Ovary (tissue), 9 donors: ENCODE results near the gene SPIB. TPM values are rescaled to one million over a fixed set of nuclear protein-coding genes. Genes with fewer than 3 reads are reported as not detected.
"Not testable (repeated sequence)": the region's sequence is repeated elsewhere in the genome, so short reads cannot be mapped to it uniquely, and the experiment has no call there.

ENCODE experiments used
- DNase-seq, 5 donors: peaks; one replicate each; pipeline ENCODE4 v3.0.0-alpha.2; 2019 to 2020
- H3K27ac ChIP-seq, 2 donors: fragments of 200-600 bp; one replicate each; pipeline versions ENCODE4 v1.5.1 to v1.8.0; 2019 to 2022
- H3K27me3 ChIP-seq: fragments of 200-600 bp; one replicate; pipeline ENCODE4 v1.8.0; 2022
- H3K36me3 ChIP-seq: fragments of 200-600 bp; sonication (generic); one replicate; pipeline ENCODE4 v1.5.1; 2019
- H3K4me1 ChIP-seq: one replicate; pipeline ENCODE4 v1.8.1; 2013; ENCODE audit warnings: mild to moderate bottlenecking, moderate library complexity; ENCODE audit not compliant: insufficient read depth
- H3K4me3 ChIP-seq: fragments of 200-600 bp; sonication (generic); one replicate; pipeline ENCODE4 v1.5.1; 2017
- H3K9me3 ChIP-seq, 2 donors: fragments of 200-600 bp in 1 of 2; sonication (generic) in 1 of 2; one replicate each; pipeline versions ENCODE4 v1.5.1 to v1.8.1; 2013 to 2019; ENCODE audit warnings: mild to moderate bottlenecking in 1 of 2, moderate library complexity in 1 of 2
- EP300 ChIP-seq: sonication (generic); formaldehyde crosslinking; IDR thresholded peaks from one replicate; pipeline ENCODE4 v1.6.1; 2017; ENCODE audit warnings: antibody characterized with exemption
- POLR2A ChIP-seq: fragments of 450-650 bp; IDR thresholded peaks from one replicate; pipeline ENCODE4 v1.6.1; 2017; ENCODE audit warnings: antibody characterized with exemption, mild to moderate bottlenecking, moderate library complexity
- WGBS, 3 donors: extraction: QIAGEN DNeasy Blood & Tissue Kit in 1 of 3; methylation state at CpG; one replicate each; pipeline versions ENCODE4 v1.1.5 to v1.1.7; 2013 to 2017; 5-methylcytosine and 5-hydroxymethylcytosine counted together
- intact Hi-C, 4 donors: fragments of 100-400 bp; cut with DNase I; formaldehyde crosslinking; loops; one replicate each; pipeline versions ENCODE4 v1.11.0 to v1.15.1; 2022 to 2023
- polyA plus RNA-seq, 2 donors: library from polyadenylated mRNA; stranded (reverse); fragments of 200-250 nt in 1 of 2; fragments of 350-450 nt in 1 of 2; fragmentation: Illumina TruSeq in 1 of 2; extraction: RNeasy Lipid Tissue Mini Kit (QIAGEN cat#74804) in 1 of 2; gene quantifications; one replicate each; pipeline ENCODE4 v1.2.3, GENCODE V29; 2013 to 2014
- total RNA-seq, 7 donors: library from RNA; depleted of rRNA in 2 of 7; stranded (reverse); fragments of >200 nt in 2 of 7; fragmentation: NEBNext Ultra II Directional in 3 of 7; extraction: Animal tissue kit (Norgen Biotek cat#: 25700) in 3 of 7; gene quantifications; one replicate each; pipeline versions ENCODE4 v1.1.0 to v1.2.4, GENCODE V29; 2016 to 2023
- TF ChIP-seq, protein P1 (sequence below), 3 donors: fragments of 450-650 bp in 2 of 3; fragments of 200-600 bp in 1 of 3; IDR thresholded peaks; one replicate each; pipeline versions ENCODE4 v1.5.1 to v1.8.0; 2016 to 2022; ENCODE audit warnings: antibody characterized with exemption in 3 of 3, mild to moderate bottlenecking in 1 of 3
- donor health status: DM: no; HTN: no; CAD: no; lungs with moderate emphysema.
- donor health status: DM: no; HTN: no; CAD: no.
- donor health status: Bipolar disorder and iron deficiency.
- donor health status: DM: yes; HTN: yes; CAD: no.
- donor health status: DM: no; HTN: no; CAD: no.
- donor health status: DM: yes; HTN: yes; CAD: no.

SPIB gene
- total and polyA plus RNA-seq, 9 donors = 0.12 to 0.46 (median 0.25) TPM; not detected in 5

DNA sequence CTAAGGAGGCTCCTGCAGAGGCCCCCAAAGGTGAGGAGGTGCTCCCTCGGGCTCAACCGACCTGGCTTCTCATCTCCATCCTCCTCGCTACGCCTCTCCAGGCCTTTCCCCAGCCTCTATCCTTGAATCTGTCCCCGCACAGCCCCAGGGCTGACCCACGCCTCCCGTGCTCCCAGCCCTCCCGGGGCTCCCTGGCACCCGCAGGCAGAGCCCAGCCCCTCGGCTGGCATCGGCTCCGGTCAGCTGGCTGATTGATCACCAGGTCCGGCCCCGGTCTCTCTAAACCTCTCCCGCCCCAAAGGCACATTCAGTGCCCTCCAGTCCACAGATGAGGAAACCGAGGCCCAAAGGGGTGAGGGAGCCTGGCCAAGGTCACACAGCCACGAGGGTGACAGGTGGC is 16.5 kb downstream of the SPIB start:
- intact Hi-C loops = no loop called here
- H3K4me1 ChIP-seq = no peaks in the 10 kb centered on the region
- no peak overlapping the region for H3K27ac ChIP-seq
- no peaks in the 10 kb centered on the region for H3K36me3 ChIP-seq
- no peaks in the 10 kb centered on the region for H3K27me3 ChIP-seq
- 67 to 73% (median 72%) methylated on average over 17 of the region's 17 CpGs for WGBS, 3 donors
- H3K4me3 ChIP-seq = no peak overlapping the region
- DNase-seq = no peak
- H3K9me3 ChIP-seq = no peaks in the 10 kb centered on the region
- no peak for TF ChIP-seq EP300
- TF ChIP-seq POLR2A = no peak
- TF ChIP-seq, protein P1, sequence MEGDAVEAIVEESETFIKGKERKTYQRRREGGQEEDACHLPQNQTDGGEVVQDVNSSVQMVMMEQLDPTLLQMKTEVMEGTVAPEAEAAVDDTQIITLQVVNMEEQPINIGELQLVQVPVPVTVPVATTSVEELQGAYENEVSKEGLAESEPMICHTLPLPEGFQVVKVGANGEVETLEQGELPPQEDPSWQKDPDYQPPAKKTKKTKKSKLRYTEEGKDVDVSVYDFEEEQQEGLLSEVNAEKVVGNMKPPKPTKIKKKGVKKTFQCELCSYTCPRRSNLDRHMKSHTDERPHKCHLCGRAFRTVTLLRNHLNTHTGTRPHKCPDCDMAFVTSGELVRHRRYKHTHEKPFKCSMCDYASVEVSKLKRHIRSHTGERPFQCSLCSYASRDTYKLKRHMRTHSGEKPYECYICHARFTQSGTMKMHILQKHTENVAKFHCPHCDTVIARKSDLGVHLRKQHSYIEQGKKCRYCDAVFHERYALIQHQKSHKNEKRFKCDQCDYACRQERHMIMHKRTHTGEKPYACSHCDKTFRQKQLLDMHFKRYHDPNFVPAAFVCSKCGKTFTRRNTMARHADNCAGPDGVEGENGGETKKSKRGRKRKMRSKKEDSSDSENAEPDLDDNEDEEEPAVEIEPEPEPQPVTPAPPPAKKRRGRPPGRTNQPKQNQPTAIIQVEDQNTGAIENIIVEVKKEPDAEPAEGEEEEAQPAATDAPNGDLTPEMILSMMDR (IDR thresholded peaks at IDR 0.05) = no peak

DNA sequence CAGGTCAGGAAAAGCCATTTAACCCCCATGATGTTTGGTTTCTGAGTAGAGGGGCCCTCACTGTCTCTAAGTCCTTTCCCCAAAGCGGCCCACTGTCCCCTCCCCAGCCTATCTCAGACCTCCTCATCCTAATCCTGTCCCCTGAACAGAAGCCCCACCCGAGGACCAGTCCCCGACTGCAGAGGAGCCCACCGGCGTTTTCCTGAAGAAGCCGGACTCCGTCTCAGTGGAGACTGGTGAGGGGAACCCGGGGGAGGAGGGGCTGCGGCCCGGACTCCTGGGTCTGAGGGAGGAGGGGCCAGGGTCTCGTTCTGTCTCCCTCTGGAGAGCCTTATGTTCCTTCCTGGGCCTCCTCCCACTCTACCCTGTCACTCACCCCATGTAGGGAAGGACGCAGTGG is 16.9 kb downstream of the SPIB start:
- no peak overlapping the region for H3K27ac ChIP-seq
- H3K36me3 ChIP-seq = no peaks in the 10 kb centered on the region
- no peaks in the 10 kb centered on the region for H3K4me1 ChIP-seq
- intact Hi-C loops = no loop called here
- 60 to 61% (median 61%) methylated on average over 12 of the region's 12 CpGs for WGBS, 3 donors
- H3K4me3 ChIP-seq = no peak overlapping the region
- TF ChIP-seq EP300 (no peak), POLR2A (no peak)
- TF ChIP-seq, protein P1 (IDR thresholded peaks at IDR 0.05) = no peak
- DNase-seq = no peak
- H3K27me3 ChIP-seq = no peaks in the 10 kb centered on the region
- no peaks in the 10 kb centered on the region for H3K9me3 ChIP-seq

DNA sequence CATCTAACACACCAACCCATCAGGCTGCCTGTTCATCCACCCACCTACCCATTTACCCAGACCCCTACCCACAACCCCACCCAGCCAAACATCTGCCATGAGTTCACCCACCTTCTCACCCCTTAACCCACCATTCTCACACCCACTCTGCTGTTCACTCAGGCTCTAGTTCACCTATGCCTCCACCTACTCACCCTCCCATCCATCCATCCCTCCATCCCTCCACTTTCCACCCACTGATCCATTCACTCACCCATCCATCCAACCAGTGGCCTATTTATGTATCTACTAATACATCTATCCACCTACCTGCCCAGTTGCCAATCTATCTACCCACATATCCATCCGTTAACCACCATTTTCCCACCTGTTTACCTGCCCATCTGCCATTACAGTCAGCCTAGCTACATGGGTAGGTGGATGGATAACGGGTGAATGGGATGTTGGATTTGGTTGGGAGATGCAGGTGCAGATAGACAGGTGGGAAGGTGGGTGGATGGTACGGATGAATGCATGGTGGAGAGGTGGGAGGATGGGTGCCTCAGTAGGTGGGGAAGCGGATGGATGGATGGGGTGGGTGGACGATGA is 19.2 kb downstream of the SPIB start:
- intact Hi-C loops = no loop called here
- Histone ChIP-seq H3K27me3 (no peaks in the 10 kb centered on the region), H3K36me3 (no peaks in the 10 kb centered on the region), H3K27ac (no peak overlapping the region), H3K4me1 (no peaks in the 10 kb centered on the region), H3K9me3 (no peaks in the 10 kb centered on the region), H3K4me3 (no peak overlapping the region)
- TF ChIP-seq POLR2A = no peak
- TF ChIP-seq, protein P1 (IDR thresholded peaks at IDR 0.05) = no peak
- TF ChIP-seq EP300 = no peak
- 90 to 91% (median 91%) methylated on average over 5 of the region's 5 CpGs for WGBS, 3 donors
- DNase-seq = no peak

DNA sequence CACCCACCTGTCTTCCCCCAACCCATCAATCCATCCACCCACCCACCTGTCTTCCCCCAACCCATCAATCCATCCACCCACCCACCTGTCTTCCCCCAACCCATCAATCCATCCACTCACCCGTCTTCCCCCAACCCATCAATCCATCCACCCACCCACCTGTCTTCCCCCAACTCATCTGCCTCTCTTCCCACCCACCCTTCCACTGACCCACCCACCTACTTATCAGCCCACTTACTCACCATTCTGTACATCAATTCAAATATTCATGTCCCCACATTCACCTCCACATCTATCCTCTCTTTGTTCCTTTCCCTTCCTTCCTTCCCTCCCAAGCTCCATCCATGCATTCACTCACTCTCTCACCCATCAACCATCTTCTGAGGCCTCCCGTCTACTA is 20.4 kb downstream of the SPIB start:
- H3K4me1 ChIP-seq, DNase-seq, H3K27ac ChIP-seq, intact Hi-C loops, H3K9me3 ChIP-seq, H3K4me3 ChIP-seq, H3K27me3 ChIP-seq, H3K36me3 ChIP-seq: not testable (repeated sequence)
- 51 to 61% (median 59%) methylated on average over 2 of the region's 2 CpGs for WGBS, 3 donors

DNA sequence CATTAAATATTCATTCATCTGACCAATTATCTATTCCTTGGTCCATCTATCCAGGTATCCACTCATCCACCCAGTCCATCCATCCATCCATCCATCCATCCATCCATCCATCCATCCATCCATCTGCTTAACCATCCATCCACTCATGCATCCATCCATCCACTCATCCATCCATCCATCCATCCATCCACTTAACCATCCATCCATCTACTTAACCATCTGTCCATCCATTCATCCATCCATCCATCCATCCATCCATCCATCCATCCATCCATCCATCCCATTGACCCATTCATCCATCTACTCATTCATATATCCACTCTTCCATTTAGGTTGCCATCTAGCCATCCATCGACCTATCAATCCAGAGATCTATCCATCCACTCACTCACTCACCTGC is 25.3 kb downstream of the SPIB start:
- Histone ChIP-seq H3K9me3 (no peaks in the 10 kb centered on the region), H3K27ac (no peak overlapping the region), H3K4me3 (no peak overlapping the region), H3K27me3 (no peaks in the 10 kb centered on the region), H3K36me3 (no peaks in the 10 kb centered on the region), H3K4me1 (no peaks in the 10 kb centered on the region)
- 56 to 70% (median 66%) methylated on average over 1 of the region's 1 CpG for WGBS, 3 donors
- intact Hi-C loops = no loop called here
- no peak for TF ChIP-seq POLR2A
- no peak for DNase-seq
